HepG2 (cell line): Measurements from ENCODE around the gene C3orf85. TPM values are rescaled to one million over a fixed set of nuclear protein-coding genes. Genes with fewer than 3 reads are reported as not detected.

Experiments
- ATF1 ChIP-seq: IDR thresholded peaks from 2 replicates; pipeline ENCODE4 v1.6.1; 2016; ENCODE audit warnings: mild to moderate bottlenecking, control low read depth
- DRAP1 ChIP-seq: IDR thresholded peaks from 2 replicates; pipeline ENCODE4 v1.6.1; 2016; ENCODE audit warnings: missing genetic modification reagents, missing compliant biosample characterization
- ELK4 ChIP-seq: sonication (generic); formaldehyde crosslinking; IDR thresholded peaks from 2 replicates; pipeline ENCODE4 v1.9.0; 2021; ENCODE audit warnings: missing genetic modification reagents, borderline replicate concordance
- GTF3A ChIP-seq: sonication (generic); formaldehyde crosslinking; conservative IDR thresholded peaks from 2 replicates; pipeline ENCODE4 v1.4.0; 2020; ENCODE audit warnings: mild to moderate bottlenecking, missing genetic modification reagents
- HNRNPK ChIP-seq: fragments of 200-400 bp; formaldehyde crosslinking; IDR thresholded peaks from 2 replicates; pipeline ENCODE4 v1.6.1; 2018; ENCODE audit warnings: low read length, low read depth, moderate library complexity, mild to moderate bottlenecking; ENCODE audit not compliant: poor library complexity, severe bottlenecking
- IRF9 ChIP-seq: sonication (generic); formaldehyde crosslinking; IDR thresholded peaks from 2 replicates; pipeline ENCODE4 v1.8.0; 2022; ENCODE audit warnings: missing genetic modification reagents, mild to moderate bottlenecking, borderline replicate concordance
- PHB2 ChIP-seq: fragments of 450-650 bp; IDR thresholded peaks from 2 replicates; pipeline ENCODE4 v1.6.1; 2018; ENCODE audit not compliant: partially characterized antibody
- POLR2AphosphoS5 ChIP-seq: IDR thresholded peaks from 2 replicates; pipeline ENCODE4 v1.6.1; 2012; ENCODE audit warnings: low read depth, low read length
- SOX5 ChIP-seq: IDR thresholded peaks from 2 replicates; pipeline ENCODE4 v1.6.1; 2016; ENCODE audit warnings: borderline replicate concordance
- ZNF317 ChIP-seq: sonication (generic); formaldehyde crosslinking; IDR thresholded peaks from 2 replicates; pipeline ENCODE4 v1.5.0; 2020; ENCODE audit warnings: mild to moderate bottlenecking, missing genetic modification reagents
- ZNF318 ChIP-seq: sonication (generic); formaldehyde crosslinking; IDR thresholded peaks from 2 replicates; pipeline ENCODE4 v1.4.0; 2020; ENCODE audit warnings: mild to moderate bottlenecking, missing genetic modification reagents
- ZSCAN5A ChIP-seq: sonication (generic); formaldehyde crosslinking; IDR thresholded peaks from 2 replicates; pipeline ENCODE4 v1.8.0; 2022; ENCODE audit warnings: mild to moderate bottlenecking, missing genetic modification reagents, borderline replicate concordance
- polyA plus RNA-seq, 8 experiments: library from polyadenylated mRNA; depleted of rRNA in 3 of 8; stranded (reverse) in 7 of 8; unstranded in 1 of 8; fragments of >200 nt; fragmentation: Illumina TruSeq in 4 of 8; extraction: Trizol in 4 of 8; gene quantifications; 2 replicates each; pipeline versions ENCODE4 v1.2.1 to v1.2.3, GENCODE V29; 2011 to 2016; ENCODE audit warnings: low read depth in 4 of 8, missing spikeins in 1 of 8, mixed read lengths in 1 of 8; ENCODE audit not compliant: insufficient read depth in 1 of 8
- total RNA-seq, 5 experiments: library from RNA; depleted of rRNA; stranded (reverse); fragments of >200 nt; fragmentation: Illumina TruSeq; extraction: Trizol; gene quantifications; 2 replicates each; pipeline ENCODE4 v1.2.3, GENCODE V29; 2016; ENCODE audit warnings: low read depth in 1 of 5

C3orf85 gene
- total and polyA plus RNA-seq, 2 of the 13 experiments (the other 11 are each of a cell fraction or from before 2014, with no cell fraction given), result not detected

GRCh38 chr3:109122690-109123089 is 13.8 kb upstream of the C3orf85 start (continued):
- TF ChIP-seq ZNF318 (CRISPR knock-in tag) (no peak), ATF1 (no peak), DRAP1 (CRISPR knock-in tag) (no peak), ZNF317 (CRISPR knock-in tag) (no peak), PHB2 (no peak), SOX5 (CRISPR knock-in tag) (no peak), POLR2AphosphoS5 (no peak), GTF3A (CRISPR knock-in tag) (no peak), IRF9 (CRISPR knock-in tag) (no peak), HNRNPK (no peak), ZSCAN5A (CRISPR knock-in tag) (no peak), ELK4 (CRISPR knock-in tag) (no peak)
